Hepatocyte (in vitro differentiated cells): ENCODE results near the gene PTPMT1.

ENCODE experiments used
- EZH2 ChIP-seq: fragments of 200-600 bp; sonication (generic); IDR thresholded peaks from 2 replicates; pipeline ENCODE4 v1.6.1; 2016; ENCODE audit warnings: antibody characterized with exemption, mild to moderate bottlenecking, borderline replicate concordance
- TF ChIP-seq, protein P1 (sequence below): fragments of 200-600 bp; sonication (generic); IDR thresholded peaks from 2 replicates; pipeline ENCODE4 v1.5.1; 2016; ENCODE audit warnings: antibody characterized with exemption, mild to moderate bottlenecking; ENCODE audit not compliant: poor library complexity

DNA sequence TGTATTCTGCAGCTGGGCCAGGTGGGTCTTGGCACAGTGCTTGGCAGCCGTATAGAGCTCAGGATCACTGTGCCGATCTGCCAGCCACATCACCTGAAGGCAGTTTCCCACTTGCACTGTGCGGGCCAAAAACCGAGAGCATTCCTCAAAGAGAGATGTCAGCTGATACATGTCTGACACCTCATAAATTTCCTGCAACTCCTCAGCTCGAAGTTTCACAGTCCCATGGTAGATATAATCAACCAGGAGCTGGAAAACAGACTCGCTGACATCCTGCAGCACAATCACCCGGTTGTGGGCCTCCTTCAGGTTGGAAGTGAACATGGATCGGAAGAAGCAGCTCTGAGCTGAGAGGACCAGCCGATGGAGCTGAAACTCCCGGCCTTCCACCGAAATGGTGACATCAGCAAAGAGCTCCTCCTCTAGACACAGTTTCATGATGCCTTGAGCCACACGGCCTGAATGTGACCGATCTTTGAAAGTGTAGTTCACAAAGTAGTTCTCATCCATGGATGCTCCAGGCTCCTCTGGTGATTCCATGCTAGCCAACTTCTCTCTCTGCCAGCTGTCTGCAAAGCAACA, 12.2 kb downstream of the PTPMT1 start:
- TF ChIP-seq, protein P1, sequence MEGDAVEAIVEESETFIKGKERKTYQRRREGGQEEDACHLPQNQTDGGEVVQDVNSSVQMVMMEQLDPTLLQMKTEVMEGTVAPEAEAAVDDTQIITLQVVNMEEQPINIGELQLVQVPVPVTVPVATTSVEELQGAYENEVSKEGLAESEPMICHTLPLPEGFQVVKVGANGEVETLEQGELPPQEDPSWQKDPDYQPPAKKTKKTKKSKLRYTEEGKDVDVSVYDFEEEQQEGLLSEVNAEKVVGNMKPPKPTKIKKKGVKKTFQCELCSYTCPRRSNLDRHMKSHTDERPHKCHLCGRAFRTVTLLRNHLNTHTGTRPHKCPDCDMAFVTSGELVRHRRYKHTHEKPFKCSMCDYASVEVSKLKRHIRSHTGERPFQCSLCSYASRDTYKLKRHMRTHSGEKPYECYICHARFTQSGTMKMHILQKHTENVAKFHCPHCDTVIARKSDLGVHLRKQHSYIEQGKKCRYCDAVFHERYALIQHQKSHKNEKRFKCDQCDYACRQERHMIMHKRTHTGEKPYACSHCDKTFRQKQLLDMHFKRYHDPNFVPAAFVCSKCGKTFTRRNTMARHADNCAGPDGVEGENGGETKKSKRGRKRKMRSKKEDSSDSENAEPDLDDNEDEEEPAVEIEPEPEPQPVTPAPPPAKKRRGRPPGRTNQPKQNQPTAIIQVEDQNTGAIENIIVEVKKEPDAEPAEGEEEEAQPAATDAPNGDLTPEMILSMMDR = no peak
- TF ChIP-seq EZH2 = no peak
